Inflammatory macrophage (primary cell): ENCODE measurements around the gene NCOA5.

ENCODE experiments used
- DNase-seq, 2 donors: peaks; one replicate each; pipeline ENCODE4 v3.0.0-alpha.2; 2020 to 2022

The NCOA5 gene

DNA sequence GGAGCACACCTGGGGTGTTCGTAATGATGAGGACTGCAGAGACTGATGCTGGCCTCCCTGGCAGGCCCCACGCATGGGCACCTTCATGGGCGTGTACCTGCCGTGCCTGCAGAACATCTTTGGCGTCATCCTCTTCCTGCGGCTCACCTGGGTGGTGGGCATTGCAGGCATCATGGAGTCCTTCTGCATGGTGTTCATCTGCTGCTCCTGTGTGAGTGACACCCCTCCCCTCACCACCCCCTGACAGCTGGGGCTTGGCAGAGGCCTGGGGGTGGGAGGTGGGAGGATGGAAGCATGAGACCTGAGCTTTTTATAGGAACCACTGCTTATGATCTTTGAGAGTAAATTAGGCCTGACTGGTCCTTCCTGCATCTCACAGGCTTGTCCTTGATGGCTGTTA, 54.0 kb downstream of the NCOA5 start:
- no peak for DNase-seq

DNA sequence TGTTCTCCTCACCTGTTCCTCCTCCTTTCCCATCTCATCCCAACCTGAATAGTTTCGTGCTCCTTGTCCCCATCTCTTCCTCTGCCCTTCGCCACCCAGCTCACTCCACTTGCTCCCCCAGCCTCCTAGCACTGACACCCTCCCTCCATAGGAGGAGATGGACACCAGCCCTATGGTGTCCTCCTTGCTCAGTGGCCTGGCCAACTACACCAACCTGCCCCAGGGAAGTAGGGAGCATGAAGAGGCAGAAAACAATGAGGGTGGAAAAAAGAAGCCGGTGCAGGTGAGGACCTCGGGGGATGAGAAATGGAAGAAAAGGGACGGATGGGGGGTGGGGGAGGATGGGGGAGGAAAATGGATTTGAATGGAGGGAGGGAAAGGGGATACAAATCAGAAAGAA, 54.5 kb downstream of the NCOA5 start:
- no peak for DNase-seq

DNA sequence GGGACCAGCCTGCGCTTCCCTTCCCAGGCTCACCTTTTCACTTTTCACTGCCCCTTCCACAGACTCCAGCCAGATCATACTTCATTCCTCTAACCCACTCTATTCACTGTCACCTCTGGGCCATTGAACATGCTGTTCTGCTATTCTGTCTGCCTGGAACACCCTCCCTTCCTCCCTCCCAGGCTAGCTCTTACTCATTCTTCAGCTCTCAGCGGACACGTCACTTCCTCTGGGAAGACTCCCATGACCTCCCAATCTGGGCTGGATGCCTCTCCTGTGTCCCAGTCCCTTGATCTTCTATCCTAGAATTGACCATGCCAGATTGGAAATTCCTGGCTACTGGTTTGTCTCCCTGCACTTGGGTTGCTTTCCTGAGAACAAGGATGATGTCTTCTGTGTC, 55.7 kb downstream of the NCOA5 start:
- no peak for DNase-seq

DNA sequence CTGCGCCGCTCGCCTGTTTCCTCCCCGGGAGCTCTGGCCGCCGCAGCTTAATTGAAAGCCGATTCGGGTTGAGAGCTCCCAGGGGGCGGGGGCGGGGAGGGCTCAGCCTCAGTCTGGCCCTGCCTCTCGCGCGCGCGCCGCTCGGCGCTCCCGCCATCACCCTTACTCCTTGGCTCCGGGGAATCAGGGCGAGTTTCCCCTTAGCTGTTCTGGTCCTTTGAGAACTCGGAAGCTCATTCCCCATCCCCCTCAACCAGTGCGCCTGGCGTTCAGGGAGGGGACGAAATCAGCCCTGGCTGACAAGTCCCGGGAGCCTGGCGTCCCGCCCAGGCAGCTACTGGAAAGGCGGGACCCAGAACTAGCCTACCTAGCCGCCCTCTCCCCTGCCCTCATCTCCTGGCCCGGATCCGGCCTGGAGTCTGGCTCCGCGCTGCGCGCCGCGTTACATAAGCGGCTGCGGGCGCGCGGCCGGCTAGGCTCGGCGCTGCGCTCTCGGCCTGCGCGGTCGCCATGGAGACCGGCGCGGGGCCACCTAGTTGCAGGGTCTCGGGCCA, 58.0 kb downstream of the NCOA5 start:
- no peak for DNase-seq

DNA sequence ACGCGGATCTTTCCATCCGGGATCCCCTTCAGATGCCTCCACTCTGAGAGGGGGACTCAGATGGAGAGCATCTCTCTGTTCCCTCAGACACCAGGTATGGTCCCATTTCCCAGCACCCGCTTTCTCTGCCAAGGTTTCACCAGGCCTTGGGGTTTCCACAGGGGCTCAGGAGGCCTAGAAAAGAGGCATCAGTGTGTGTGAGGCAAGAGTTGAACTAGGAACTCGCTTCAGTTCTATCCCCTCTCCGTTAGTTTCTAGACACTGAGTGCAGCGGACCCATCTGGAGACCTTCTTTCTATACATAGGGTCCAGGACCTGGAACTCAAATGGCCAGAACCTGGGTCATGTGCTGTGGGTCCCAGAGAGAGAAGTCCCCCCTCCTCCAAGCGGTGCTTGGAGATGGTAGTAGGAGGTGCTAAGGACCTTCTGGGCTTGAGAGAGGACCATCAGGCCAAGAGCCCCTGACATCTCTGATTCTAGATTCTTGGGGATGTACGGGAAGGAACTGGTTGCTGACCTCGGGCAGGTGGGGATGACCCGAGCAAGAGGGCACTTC, 58.7 kb downstream of the NCOA5 start:
- no peak for DNase-seq

DNA sequence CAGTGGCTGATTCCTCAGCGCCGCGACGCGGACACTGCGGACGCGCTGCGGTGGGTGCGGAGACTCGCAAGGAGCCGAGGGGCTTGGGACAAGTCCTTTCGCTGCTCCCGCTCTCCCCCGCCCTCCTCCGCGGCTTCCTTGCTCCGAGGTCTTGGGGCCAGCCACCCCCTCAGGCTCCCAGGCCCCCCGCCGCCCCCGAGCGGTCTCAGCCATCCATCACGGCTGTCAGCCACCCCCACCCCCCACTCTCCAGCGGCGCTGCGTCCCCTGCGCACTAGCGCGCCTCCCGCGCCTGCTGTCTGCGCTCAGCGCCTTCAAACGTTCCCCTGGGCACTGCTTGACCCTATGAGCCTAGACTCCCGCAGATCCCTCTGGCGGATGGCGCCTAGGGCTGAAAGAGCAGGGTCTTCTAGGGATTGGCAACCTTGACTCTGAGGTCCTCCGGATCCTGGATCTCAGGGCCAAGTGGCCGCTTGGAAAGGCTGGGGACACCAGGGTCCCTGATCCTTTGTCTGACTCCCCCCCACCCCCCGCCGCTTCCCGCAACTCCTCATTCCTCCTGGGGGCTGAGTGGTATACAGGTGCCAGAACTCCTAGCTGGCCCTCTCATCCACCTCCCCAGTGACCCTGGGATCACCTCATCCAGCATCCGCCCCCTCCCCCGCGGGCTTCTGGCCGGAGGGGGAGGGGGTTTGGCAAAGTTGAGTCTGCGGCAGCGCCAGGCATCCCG, 59.3 kb downstream of the NCOA5 start:
- DNase-seq = no peak

DNA sequence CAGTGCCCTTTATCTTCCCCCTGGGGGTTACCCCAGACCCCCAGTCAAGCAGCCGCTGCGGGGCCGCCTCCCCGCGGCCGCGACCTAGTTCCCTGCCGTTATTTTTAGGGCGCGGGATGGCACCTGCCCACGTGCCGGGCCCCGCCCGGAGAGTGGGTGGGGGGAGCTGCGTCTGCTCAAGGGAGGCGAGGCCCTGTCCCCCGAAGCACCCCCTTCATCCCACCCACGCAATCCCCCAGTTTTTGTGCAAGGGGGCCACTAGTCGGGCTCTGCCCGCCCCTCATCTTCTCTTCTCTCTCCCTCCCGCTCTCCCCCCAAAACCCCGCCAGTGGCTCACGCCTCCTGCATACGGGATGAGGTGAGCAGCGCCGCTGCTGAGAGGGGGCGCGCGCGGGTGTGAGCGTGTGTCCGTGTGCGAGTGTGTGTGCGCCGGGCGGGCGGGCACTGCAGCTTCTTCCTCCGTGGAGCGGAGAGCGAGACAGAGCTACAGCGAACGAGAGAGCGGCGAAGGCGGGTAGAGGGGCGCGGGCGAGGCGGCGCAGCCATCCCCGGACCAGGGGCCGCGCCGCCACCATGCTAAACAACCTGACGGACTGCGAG, 60.9 kb downstream of the NCOA5 start, which contains the start of gene SLC12A5:
Gene SLC12A5, plus strand, starts transcription at position 444 of the 600 bp plus-strand sequence. Its CDS starts 130 bp downstream, at position 574.
- DNase-seq = no peak

DNA sequence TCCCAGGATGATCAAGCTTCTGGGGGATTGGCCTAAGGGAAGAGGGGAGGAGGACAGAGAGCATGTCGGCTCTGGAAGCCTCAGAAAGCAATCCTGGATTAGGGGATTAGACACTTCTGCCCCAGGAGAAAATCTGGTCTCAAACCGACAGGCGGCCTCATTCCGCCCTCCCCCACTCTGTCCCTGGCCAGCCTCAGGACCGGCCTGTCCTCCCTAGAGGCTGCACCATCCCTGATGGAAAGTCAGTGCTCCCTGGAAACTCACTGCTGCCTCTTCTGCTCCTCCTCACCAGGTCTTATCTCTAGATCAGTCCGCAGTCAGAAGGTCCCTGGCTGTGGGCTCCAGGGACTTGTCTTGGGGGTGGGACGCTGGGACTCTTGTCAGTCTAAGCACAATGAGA, 61.7 kb downstream of the NCOA5 start:
- DNase-seq = no peak

DNA sequence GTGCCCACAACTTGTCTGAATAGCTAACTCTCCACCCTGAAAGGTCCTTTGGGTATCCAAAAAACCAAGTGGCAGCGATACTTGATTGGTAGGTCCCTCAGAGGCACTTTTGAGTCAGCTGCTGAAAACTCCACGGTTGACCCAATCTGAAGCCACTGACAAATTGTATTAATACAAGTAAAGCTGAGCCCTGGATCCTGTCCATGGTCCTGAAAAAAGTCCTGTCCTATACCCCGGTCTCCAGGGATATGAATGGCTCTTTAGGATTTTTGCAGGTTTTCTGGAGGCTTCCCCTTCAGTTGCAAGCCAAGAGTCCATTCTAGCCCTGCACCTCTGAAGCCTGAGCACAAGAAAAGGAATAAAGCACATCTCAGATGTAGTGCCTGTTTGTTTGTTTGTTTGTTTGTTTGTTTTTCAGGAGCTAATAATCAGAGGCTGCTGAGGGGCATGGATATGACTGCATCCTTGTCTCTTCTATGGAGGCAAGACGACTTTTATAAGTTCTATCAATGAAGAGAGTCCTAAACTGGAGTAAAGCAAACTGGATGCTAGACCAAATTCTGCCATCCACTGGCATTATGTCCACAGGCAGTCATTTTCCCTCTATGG, 62.4 kb downstream of the NCOA5 start:
- peak; percentile 50 to 66 for DNase-seq

DNA sequence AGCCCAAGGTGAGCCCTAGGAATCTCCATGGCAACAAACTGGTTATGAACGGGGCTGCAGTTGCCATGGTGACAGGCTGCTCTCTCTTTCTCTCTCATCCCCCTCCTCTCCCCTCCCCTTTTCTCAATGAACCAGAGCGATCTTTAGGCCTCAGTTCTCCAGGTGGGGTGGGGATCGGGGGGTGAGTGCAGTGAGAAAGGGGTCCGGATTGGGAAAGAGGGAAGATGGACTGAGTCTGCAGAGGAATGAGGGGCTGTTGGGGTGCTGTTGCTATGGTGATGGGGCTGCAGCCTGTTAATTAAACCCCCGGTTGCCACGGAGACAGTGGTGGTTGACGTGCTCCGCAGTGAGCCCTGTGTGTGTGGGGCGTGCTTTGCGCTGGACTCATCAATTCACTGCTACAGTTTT, 64.4 kb downstream of the NCOA5 start:
- no peak for DNase-seq

DNA sequence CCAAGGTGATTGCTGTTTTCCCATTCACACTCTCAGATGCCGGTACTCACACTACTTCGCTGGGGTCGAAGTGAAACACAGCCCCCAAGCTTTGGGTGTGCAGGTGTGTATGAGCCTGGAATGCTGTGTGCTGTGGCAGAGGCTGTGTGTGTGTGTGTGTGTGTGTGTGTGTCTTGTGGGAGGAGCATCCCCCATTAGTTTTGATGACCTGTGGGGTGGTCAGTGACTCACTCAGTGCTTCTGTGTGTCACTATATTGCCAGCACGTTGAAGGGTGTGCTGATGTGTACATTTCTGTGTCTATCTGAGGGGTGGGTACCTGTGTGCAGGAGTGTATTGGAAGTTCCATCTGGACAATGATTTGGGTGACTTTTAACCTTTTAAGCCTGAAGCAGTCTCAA, 65.8 kb downstream of the NCOA5 start:
- DNase-seq = no peak

DNA sequence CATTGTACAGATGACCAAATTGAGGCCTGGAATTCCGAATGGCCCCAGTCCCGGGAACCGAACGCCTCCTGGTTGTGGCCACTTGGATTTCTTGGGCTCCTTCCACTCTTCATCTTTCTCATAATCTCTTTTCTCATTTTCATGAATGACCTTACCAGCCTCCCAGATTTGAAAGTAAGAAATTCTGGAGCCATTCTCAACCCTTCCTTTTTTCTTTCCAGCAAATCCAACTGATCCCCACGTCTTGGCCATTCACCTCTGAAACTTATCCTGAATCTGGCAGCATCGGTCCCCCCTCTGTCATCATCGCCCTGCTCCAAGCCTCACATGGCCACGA, 66.6 kb downstream of the NCOA5 start:
- no peak for DNase-seq

DNA sequence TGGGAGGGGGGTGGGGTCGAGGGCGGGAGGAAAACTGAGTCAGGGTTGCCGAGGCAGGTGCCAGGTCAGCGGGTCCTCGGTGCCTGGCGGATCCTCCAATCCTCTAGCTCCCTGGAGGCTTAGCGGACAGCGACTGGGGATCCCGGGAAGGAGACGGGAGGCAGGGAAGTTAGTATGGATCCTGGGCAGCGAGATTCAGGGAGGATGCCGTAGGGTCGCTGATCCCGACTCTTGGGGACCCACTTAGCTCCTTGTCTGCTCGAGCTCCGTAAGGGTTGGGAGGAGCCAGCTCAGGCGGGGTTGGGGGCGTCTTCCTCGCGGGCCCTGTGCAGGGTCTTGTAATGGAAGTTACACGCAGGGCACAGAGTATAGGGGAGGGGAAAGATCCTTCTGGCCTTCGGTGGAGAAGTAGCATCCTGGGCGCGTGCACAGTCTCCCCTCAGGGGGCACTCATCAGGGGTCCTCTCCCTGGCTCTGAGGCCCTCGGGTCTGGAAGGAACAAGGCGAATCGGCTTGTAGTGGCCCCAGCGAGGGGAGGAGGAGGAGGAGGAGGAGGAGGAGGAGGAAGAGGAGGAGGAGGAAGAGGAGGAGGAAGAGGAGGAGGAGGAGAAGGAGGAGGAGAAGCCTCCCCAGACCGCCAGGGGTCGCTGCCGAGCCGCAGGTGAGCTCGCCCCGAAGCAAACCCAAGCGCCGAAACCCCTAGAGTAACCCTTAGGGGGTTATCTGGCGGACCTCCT, 67.2 kb downstream of the NCOA5 start:
- peak; percentile 29 to 50 for DNase-seq

DNA sequence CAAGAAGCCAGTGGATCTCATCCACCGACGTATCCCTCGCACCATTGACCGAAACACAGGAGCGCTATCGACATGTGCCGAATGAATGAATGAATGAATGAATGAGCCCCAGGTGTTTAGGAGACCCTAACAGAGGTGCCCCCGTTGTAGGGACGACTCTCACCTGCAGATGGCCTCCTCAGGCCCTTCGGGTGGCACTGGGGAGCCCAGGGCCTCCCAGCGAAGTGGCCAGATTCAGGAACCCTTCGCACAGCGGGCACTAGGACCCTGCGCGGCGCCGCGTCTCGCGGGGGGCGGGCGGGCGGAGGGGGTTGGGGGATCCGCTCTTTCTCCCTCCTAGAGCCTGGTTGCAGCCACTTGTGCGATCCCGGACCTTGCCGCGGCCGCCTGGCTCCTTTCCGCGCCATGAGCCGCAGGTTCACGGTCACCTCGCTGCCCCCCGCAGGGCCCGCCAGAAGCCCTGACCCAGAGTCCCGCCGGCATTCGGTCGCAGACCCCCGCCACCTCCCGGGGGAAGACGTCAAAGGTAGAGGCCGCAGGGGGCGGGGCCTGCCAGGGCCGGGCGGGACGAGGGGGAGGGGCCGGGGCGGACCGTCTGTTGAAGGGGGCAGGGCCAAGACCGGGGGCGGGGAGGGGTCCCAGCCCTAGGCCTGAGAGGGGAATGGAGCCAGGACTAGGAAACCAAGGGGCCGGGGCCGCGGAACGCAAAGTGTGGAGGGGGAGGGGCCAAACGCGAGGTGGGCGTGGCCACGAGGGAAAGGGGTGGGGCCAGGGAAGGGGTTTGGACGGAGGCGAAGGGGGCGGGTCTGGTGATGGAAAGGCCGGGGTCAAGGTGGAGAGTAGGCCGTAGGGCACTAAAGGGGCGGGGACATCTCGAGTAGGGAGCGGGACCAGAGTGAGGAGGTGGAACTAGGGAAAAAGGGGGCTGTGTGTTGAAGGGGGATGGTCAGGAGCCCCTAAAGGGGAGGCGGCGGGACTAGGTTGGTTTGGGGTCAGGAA, 68.1 kb downstream of the NCOA5 start:
- no peak for DNase-seq

DNA sequence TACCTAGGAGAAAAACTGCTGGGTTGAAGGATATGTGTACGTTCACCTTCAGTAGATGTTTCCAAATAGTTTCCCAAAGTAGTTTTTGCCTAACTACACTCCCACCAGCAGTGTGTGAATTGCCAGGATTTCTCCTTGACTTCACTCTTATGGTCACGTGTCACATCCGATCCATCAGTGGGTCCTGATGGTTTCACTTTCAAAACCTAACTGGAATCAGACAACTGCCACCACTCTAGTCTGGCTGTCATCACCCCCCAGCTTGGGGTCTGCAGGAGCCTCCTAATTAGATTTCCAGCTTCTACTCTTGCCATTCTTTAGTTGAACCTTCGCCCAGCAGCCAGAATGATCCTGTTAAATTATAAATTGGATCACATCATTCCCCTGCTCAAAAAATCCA, 69.2 kb downstream of the NCOA5 start:
- DNase-seq = no peak

DNA sequence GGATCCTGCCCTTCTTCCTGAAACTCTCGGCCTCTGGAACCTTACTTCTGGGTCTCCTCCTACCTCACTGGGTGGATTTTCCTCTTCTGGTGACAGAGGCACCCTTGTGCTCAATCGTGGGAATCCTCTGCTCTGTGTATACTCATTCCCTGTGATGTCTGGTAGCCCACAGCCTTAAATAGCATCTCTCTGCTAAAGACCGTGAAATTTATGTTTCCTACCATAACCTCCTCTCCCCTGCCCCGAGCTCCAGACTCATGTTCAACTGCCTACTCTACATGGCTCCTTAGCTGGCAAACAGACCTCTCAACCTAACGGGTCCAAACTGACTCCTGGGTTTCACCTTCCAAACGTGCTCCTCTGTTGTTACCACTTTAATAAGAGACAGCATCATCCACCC, 71.2 kb downstream of the NCOA5 start:
- DNase-seq = no peak

DNA sequence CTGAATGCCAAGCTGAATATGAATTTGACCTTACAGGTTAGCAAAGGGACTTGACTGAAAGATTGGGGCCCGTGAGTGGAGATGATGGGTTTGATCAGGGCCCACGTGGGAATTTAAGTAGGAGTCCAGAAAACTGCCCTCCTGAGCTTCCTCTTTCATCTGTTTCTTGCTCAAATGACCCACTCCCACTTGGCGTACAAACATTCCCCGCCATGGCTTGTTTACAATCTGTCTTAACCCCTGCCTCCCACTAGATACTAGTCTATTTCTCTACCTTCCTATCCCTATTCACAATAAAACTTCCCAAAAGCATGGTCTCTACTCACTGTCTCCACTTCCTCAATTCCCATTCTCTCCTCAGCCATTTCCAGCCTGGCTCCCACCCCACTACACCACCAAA, 71.7 kb downstream of the NCOA5 start:
- DNase-seq = peak in 1 of 2 donors; percentile 43

DNA sequence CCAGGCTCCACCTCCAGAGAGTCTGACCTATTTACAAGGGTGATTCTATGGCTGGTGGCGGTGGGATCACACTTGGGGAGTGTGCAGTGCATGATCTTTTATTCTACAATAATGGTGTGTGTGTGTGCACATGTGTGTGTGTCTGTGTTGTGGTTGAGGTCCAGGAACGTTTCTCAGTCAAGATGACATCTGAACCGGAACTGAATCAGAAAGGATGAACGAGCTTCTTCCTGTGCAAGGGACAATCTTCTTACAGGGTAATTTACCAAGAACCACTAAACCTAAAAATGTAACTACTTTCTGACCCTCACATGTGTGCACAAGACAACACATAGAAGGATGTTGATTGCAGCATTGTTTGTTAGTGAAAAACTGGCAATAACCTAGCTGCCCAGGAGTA, 72.5 kb downstream of the NCOA5 start:
- no peak for DNase-seq

DNA sequence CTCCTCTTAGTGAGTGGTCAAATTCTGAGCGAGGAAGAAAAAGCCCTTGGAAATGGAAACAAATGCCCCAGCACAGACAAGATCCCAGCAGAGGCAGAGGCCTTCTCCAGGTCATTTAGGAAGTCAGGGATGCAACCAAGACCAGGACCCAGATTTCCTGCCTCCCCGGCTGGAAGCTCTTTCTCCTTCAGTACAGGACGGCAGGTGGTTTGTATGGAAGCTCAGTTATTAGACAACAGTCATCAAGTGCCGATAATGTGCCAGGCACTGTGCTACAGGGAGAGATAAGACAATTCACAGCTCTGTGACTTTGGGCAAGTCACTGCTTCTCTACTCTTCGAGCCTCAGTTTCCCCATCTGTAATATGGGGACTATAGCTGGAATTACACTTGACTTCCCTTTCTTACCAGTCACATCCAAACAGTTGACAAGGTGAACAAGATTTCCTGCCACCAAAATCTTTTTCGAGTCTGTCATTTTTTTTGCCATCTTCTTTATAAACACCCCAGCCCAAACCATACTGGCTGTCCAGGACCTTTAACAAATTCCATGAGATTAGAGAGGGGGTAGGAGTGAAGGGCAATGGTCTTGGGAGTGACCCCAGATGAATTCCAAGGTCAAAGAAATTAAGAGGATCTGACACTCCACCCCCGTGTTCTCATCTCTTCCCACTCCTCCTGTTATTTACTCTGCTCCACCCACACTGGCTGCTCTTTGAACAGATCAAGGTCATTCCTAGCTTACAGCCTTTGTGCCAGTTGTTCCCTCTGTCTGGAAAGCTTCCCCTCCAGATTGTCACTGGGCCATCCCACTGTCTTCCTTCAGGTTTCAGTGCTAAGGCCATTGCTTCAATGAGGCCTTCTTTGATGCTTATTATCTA, 75.0 kb downstream of the NCOA5 start:
- no peak for DNase-seq

DNA sequence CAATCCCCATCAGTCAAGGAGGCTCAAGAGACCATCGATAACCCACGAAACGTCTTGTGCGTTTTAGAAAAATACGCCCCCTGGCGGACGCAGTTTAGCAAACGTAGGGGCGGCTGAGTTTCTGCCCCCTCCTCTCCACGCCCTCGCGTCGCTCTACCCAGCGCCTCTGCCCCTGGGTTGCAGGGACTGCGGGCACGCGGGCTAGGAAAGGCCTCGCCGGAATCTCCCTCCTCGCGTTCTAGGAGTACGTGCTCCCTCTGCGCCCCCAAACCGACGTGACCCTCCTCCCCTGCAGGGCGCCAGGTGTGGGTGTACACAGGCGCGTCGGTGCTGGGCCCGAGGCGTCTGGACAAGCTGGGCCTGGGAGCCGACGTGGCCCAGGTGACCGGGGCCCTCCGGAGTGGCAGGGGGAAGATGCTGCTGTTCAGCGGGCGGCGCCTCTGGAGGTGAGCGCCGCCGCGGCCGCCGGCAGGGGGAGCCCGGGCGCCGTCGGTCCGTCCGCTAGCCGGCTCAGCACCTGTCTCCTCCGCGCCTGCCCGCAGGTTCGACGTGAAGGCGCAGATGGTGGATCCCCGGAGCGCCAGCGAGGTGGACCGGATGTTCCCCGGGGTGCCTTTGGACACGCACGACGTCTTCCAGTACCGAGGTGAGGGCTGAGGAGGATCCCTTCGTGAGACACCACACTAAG, 75.8 kb downstream of the NCOA5 start:
- DNase-seq = peak; percentile 48 to 58
